ENCODE data around the gene ZGPAT.

The ZGPAT gene

DNA sequence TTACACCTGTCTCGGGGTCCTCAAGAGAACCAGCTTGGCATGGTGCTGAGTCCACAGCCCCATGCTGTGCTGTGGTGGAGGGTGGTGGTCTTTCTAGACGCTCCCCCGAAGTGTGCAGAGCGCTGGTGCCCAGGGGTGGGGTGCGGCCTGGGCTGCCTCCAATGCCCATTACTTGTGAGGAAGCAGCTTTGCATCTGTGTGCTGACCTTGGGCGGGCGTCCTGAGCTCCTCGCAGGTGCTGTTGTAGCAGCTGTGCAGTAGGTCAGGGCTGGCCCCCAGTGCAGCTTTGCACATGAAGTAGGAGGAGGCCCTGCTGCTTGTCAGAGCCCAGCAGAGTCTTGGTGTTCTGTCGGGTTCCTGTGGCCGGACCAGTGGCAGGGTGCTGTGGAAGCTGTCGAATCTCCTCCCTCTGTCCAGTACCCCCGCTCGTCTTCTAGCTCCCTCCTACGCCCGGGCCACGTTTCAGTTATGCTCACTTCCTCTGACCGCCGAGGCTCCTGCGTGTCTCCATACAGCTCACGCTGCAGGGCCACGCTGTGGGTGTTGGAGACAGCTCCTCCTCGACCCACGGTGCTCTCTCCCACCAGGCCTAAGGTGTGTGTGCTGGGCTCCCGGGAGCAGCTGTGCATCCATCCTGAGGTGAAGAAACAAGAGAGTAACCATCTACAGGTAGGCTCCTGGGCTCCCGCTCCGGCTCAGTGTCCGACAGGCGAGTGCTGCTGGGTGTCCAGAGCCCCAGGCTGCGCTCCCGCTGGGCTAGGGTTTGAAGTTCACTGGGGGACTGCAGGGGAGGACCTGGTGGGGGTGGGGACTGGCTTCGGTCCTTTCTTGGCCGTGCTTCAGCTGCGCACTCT is 45.7 kb upstream of the ZGPAT start:
- CTCF ChIA-PET = interaction anchor here (0.5 to 1.2 kb wide), 3 partner anchors 20 to 178 kb away, joined by 3 read pairs; no protein-coding TSS in a partner anchor
- POLR2A ChIA-PET = no interaction called here

DNA sequence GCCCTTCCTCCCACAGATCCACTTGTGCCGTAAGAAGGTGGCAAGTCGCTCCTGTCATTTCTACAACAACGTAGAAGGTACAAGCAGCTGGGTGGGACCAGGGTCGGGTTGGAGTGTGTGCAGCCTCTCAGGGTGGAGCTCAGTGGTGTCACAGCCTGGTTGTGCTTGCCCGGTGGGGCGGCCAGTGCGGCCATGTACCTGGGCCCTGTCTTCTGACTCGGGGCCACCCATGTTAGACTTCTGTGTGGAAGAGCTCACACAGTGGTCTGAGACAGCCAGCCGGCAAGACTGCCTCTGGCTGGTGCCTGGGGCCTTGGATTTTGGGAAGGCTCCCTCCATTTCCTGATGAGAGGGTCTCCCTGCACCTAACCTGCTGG is 45.0 kb upstream of the ZGPAT start:
- no peak for DNase-seq (ENCODE audit: extremely low spot score)
- TF ChIP-seq CTCF (IDR thresholded peaks at IDR 0.05; ENCODE audit: control extremely low read depth, extremely low read depth, low read depth, missing control alignments) = no peak
- POLR2A ChIA-PET = no interaction called here
- CTCF ChIA-PET = interaction anchor here (1.2 kb wide), 1 partner anchor 21 kb away, joined by 3 read pairs; no protein-coding TSS in a partner anchor

More for the DNA sequence above, 45.7 kb upstream of the ZGPAT start:
- DNase-seq (ENCODE audit: extremely low spot score) = no peak
- TF ChIP-seq CTCF (IDR thresholded peaks at IDR 0.05; ENCODE audit: control extremely low read depth, extremely low read depth, low read depth, missing control alignments) = no peak

GRCh38 chr20:63663332-63664066 is 44.3 kb upstream of the ZGPAT start:
- no peak for DNase-seq (ENCODE audit: extremely low spot score)
- CTCF ChIA-PET = no interaction called here
- POLR2A ChIA-PET = no interaction called here
- TF ChIP-seq CTCF (IDR thresholded peaks at IDR 0.05; ENCODE audit: control extremely low read depth, extremely low read depth, low read depth, missing control alignments) = no peak

GRCh38 chr20:63664143-63664851 is 43.5 kb upstream of the ZGPAT start:
- TF ChIP-seq CTCF (IDR thresholded peaks at IDR 0.05; ENCODE audit: control extremely low read depth, extremely low read depth, low read depth, missing control alignments) = no peak
- ChIA-PET POLR2A (no interaction called here), CTCF (interaction anchor here (0.9 to 1.7 kb wide), 3 partner anchors 11 to 127 kb away, joined by 3 read pairs; partner anchors contain the start of gene PTK6)
- no peak for DNase-seq (ENCODE audit: extremely low spot score)

GRCh38 chr20:63664861-63665594 is 42.8 kb upstream of the ZGPAT start:
- TF ChIP-seq CTCF (IDR thresholded peaks at IDR 0.05; ENCODE audit: control extremely low read depth, extremely low read depth, low read depth, missing control alignments) = no peak
- POLR2A ChIA-PET = no interaction called here
- CTCF ChIA-PET = interaction anchor here (0.9 to 1.7 kb wide), 3 partner anchors 10 to 127 kb away, joined by 3 read pairs; partner anchors contain the start of gene PTK6
- no peak for DNase-seq (ENCODE audit: extremely low spot score)
